Measurements from ENCODE around the gene DOK6. TPM values are rescaled to one million over a fixed set of nuclear protein-coding genes. Genes with fewer than 3 reads are reported as not detected.

DOK6 gene
- total RNA-seq, 2 experiments from 2014 or later, result not detected

DNA sequence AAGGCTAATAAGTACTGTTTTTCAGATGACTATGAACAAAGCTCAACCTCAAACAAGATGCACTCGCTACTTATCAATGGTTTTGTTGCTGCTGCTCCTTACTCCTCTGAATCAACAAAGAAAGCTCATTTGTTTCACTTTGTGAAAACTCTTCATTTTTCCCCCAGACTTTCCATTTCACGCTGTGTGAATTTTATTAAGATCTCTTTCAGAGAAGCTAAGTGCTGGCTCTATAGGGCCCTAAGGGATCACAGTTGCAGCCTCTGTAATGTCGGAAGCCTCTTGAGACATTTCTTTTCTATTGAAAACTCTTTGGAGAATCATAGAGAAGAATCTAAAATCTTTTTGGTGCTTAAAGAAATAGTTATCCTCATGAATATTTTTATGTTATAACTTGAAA, 337.2 kb downstream of the DOK6 start:
- H3K27ac ChIP-seq (ENCODE audit: low read depth in 1 of 2, low read length in 2 of 2), result no peak overlapping the region
- DNase-seq (no peak), ATAC-seq (ENCODE audit: poor library complexity) (no peak)
- ChIA-PET POLR2A (no interaction called here), CTCF (interaction anchor here (0.8 kb wide), 1 partner anchor 1022 kb away, joined by 3 read pairs; no protein-coding TSS in a partner anchor)
- intact Hi-C loops (cut with DNase I, micrococcal nuclease), result no loop called here
- Mint-ChIP-seq H3K27me3 (no peaks in the 10 kb centered on the region), H3K27ac (no peak overlapping the region), H3K4me3 (no peak overlapping the region), H3K9me3 (peaks cover 6% of the 10 kb centered on the region), H3K4me1 (ENCODE audit: low read depth) (no peaks in the 10 kb centered on the region), H3K36me3 (ENCODE audit: low read depth) (peaks cover 6% of the 10 kb centered on the region)
- no peaks in the 10 kb centered on the region for H3K9me3 ChIP-seq (ENCODE audit: control insufficient read depth in 1 of 2, insufficient read depth in 1 of 2, low read length in 2 of 2)
- H3K4me1 ChIP-seq (ENCODE audit: insufficient read depth, low read length), result no peaks in the 10 kb centered on the region
- H3K4me3 ChIP-seq (ENCODE audit: low read length), result no peak overlapping the region
- TF ChIP-seq, protein P1, sequence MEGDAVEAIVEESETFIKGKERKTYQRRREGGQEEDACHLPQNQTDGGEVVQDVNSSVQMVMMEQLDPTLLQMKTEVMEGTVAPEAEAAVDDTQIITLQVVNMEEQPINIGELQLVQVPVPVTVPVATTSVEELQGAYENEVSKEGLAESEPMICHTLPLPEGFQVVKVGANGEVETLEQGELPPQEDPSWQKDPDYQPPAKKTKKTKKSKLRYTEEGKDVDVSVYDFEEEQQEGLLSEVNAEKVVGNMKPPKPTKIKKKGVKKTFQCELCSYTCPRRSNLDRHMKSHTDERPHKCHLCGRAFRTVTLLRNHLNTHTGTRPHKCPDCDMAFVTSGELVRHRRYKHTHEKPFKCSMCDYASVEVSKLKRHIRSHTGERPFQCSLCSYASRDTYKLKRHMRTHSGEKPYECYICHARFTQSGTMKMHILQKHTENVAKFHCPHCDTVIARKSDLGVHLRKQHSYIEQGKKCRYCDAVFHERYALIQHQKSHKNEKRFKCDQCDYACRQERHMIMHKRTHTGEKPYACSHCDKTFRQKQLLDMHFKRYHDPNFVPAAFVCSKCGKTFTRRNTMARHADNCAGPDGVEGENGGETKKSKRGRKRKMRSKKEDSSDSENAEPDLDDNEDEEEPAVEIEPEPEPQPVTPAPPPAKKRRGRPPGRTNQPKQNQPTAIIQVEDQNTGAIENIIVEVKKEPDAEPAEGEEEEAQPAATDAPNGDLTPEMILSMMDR (IDR thresholded peaks at IDR 0.05), result no peak
- no peaks in the 10 kb centered on the region for H3K36me3 ChIP-seq (ENCODE audit: insufficient read depth, low read length)
- H3K27me3 ChIP-seq (ENCODE audit: control insufficient read depth in 1 of 2, insufficient read depth in 2 of 2, low read length in 2 of 2), result no peaks in the 10 kb centered on the region

DNA sequence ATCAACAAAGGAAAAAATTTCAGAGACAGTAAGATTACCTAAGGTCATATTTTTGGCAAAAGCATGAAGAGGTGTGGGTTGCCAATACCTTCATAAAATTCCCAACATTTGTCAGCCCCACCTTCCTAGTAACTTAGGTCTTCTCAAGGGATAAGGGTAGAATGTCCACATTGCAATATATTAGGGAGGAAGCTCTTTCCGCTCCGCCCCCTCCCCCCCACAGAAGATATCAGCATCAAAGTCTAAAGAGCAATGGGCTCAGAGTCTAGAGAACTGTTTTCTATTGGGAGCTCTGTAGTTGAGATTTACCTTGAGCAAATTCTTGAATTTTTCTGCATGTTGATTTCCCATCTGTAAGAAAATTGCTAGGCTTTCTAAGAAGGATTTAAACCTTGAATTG, 346.7 kb downstream of the DOK6 start:
- no peaks in the 10 kb centered on the region for H3K4me1 ChIP-seq (ENCODE audit: insufficient read depth, low read length)
- H3K36me3 ChIP-seq (ENCODE audit: insufficient read depth, low read length), result peaks cover 4% of the 10 kb centered on the region
- ATAC-seq (ENCODE audit: poor library complexity), result no peak
- TF ChIP-seq, protein P1 (IDR thresholded peaks at IDR 0.05), result no peak
- no peaks in the 10 kb centered on the region for H3K27me3 ChIP-seq (ENCODE audit: control insufficient read depth in 1 of 2, insufficient read depth in 2 of 2, low read length in 2 of 2)
- no peak overlapping the region for H3K27ac Mint-ChIP-seq
- peaks cover 0 to 4% of the 10 kb centered on the region in 2 experiments for H3K9me3 ChIP-seq (ENCODE audit: control insufficient read depth in 1 of 2, insufficient read depth in 1 of 2, low read length in 2 of 2)
- DNase-seq, result no peak
- H3K36me3 Mint-ChIP-seq (ENCODE audit: low read depth), result peaks cover 21% of the 10 kb centered on the region
- ChIA-PET CTCF (no interaction called here), POLR2A (no interaction called here)
- no peak overlapping the region for H3K4me3 ChIP-seq (ENCODE audit: low read length)
- no peaks in the 10 kb centered on the region for H3K9me3 Mint-ChIP-seq
- intact Hi-C loops (cut with DNase I, micrococcal nuclease), result no loop called here
- H3K27me3 Mint-ChIP-seq, result no peaks in the 10 kb centered on the region
- H3K4me1 Mint-ChIP-seq (ENCODE audit: low read depth), result no peaks in the 10 kb centered on the region
- H3K4me3 Mint-ChIP-seq, result no peak overlapping the region
- no peak overlapping the region for H3K27ac ChIP-seq (ENCODE audit: low read depth in 1 of 2, low read length in 2 of 2)

DNA sequence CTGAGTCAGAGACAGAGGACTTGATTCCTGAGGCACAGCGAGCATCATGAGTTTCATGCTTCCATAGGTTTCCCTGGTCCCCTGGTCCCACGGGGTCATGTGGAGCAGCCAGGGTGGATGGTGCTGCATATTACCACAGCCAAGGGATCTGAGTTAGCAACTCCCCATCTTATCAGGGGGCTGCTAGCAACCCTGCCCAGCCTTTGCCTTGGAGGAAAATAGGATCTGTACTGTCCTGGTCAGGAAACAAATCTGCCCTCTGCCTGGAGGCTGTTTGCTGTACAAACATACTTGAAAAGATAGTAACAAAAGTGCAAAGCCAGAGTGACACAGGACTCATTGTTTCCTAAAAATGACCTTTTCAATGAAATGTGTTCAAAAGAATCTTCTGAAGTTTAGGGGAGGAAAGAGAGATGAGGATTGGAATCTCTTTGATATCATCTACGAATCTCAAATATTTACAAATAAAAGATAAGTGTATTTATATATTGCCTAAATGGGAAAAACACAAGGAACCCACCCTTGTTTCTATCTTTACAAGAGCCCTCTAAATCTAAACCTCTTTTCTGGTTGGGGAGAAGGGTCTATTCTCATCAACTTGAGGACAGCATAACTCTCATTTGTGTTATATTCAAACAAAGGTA, 352.2 kb downstream of the DOK6 start:
- intact Hi-C loops (cut with DNase I, micrococcal nuclease), result no loop called here
- Histone ChIP-seq H3K36me3 (ENCODE audit: insufficient read depth, low read length) (peaks cover 4% of the 10 kb centered on the region), H3K4me1 (ENCODE audit: insufficient read depth, low read length) (peaks cover 12% of the 10 kb centered on the region), H3K4me3 (ENCODE audit: low read length) (no peak overlapping the region), H3K27ac (ENCODE audit: low read depth in 1 of 2, low read length in 2 of 2) (no peak overlapping the region), H3K27me3 (ENCODE audit: control insufficient read depth in 1 of 2, insufficient read depth in 2 of 2, low read length in 2 of 2) (no peaks in the 10 kb centered on the region), H3K9me3 (ENCODE audit: control insufficient read depth in 1 of 2, insufficient read depth in 1 of 2, low read length in 2 of 2) (peaks cover 0 to 11% of the 10 kb centered on the region in 2 experiments)
- Mint-ChIP-seq H3K36me3 (ENCODE audit: low read depth) (peaks cover 54% of the 10 kb centered on the region), H3K9me3 (peaks cover 11% of the 10 kb centered on the region), H3K4me3 (no peak overlapping the region), H3K27me3 (no peaks in the 10 kb centered on the region), H3K27ac (no peak overlapping the region), H3K4me1 (ENCODE audit: low read depth) (peaks cover 37% of the 10 kb centered on the region)
- ChIA-PET CTCF (no interaction called here), POLR2A (no interaction called here)
- DNase-seq, result no peak
- ATAC-seq (ENCODE audit: poor library complexity), result no peak
- TF ChIP-seq, protein P1 (IDR thresholded peaks at IDR 0.05), result no peak

Measured in CD4-positive, alpha-beta T cell (primary cell).